WTC11 (cell line): ENCODE data around the gene CNOT9.
"Not testable (repeated sequence)": the region's sequence is repeated elsewhere in the genome, so short reads cannot be mapped to it uniquely, and the experiment has no call there.

ENCODE experiments used
- ATF1 ChIP-seq: sonication (generic); formaldehyde crosslinking; IDR thresholded peaks from 2 replicates; pipeline ENCODE4 v1.8.1; 2023; ENCODE audit warnings: mild to moderate bottlenecking, moderate library complexity, missing genetic modification reagents
- ATF3 ChIP-seq: sonication (generic); formaldehyde crosslinking; conservative IDR thresholded peaks from 2 replicates; pipeline ENCODE4 v1.8.1; 2022; ENCODE audit warnings: mild to moderate bottlenecking, missing genetic modification reagents
- FOXK1 ChIP-seq: sonication (generic); formaldehyde crosslinking; IDR thresholded peaks from 2 replicates; pipeline ENCODE4 v1.8.0; 2022; ENCODE audit warnings: mild to moderate bottlenecking, moderate library complexity, missing genetic modification reagents
- GABPB1 ChIP-seq: sonication (generic); formaldehyde crosslinking; IDR thresholded peaks from 2 replicates; pipeline ENCODE4 v1.8.1; 2023; ENCODE audit warnings: mild to moderate bottlenecking, missing genetic modification reagents
- IRF1 ChIP-seq: sonication (generic); formaldehyde crosslinking; IDR thresholded peaks from 2 replicates; pipeline ENCODE4 v1.8.0; 2023; ENCODE audit warnings: missing genetic modification reagents
- MXD4 ChIP-seq: fragments of 250-450 bp; sonication (Bioruptor Pico); IDR thresholded peaks from 2 replicates; pipeline ENCODE4 v1.8.0; 2021; ENCODE audit warnings: mild to moderate bottlenecking, moderate library complexity, borderline replicate concordance
- TEAD4 ChIP-seq: sonication (generic); formaldehyde crosslinking; IDR thresholded peaks from 2 replicates; pipeline ENCODE4 v1.8.0; 2022; ENCODE audit warnings: mild to moderate bottlenecking, missing genetic modification reagents
- ZNF263 ChIP-seq: sonication (generic); formaldehyde crosslinking; IDR thresholded peaks from 2 replicates; pipeline ENCODE4 v1.8.1; 2022; ENCODE audit warnings: low read depth, mild to moderate bottlenecking, moderate library complexity, missing genetic modification reagents
- TF ChIP-seq, protein P1 (sequence below): sonication (generic); formaldehyde crosslinking; IDR thresholded peaks from 2 replicates; pipeline ENCODE4 v1.8.0; 2022; ENCODE audit warnings: mild to moderate bottlenecking, missing genetic modification reagents
- TF ChIP-seq, protein P2 (sequence below): fragments of 200-600 bp; IDR thresholded peaks from 2 replicates; pipeline ENCODE4 v1.8.0; 2022; ENCODE audit warnings: antibody characterized with exemption
- TF ChIP-seq, protein P3 (sequence below): sonication (generic); formaldehyde crosslinking; IDR thresholded peaks from 2 replicates; pipeline ENCODE4 v1.8.1; 2023; ENCODE audit warnings: mild to moderate bottlenecking, missing genetic modification reagents, borderline replicate concordance

- TF ChIP-seq ATF3; ZNF263; GABPB1 (CRISPR knock-in tag); IRF1 (CRISPR knock-in tag); MXD4 (CRISPR knock-in tag); ATF1 (CRISPR knock-in tag); TEAD4 (CRISPR knock-in tag); FOXK1 (CRISPR knock-in tag): not testable (repeated sequence)
- TF ChIP-seq, protein P1, sequence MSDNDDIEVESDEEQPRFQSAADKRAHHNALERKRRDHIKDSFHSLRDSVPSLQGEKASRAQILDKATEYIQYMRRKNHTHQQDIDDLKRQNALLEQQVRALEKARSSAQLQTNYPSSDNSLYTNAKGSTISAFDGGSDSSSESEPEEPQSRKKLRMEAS = not testable (repeated sequence)
- TF ChIP-seq, protein P2, sequence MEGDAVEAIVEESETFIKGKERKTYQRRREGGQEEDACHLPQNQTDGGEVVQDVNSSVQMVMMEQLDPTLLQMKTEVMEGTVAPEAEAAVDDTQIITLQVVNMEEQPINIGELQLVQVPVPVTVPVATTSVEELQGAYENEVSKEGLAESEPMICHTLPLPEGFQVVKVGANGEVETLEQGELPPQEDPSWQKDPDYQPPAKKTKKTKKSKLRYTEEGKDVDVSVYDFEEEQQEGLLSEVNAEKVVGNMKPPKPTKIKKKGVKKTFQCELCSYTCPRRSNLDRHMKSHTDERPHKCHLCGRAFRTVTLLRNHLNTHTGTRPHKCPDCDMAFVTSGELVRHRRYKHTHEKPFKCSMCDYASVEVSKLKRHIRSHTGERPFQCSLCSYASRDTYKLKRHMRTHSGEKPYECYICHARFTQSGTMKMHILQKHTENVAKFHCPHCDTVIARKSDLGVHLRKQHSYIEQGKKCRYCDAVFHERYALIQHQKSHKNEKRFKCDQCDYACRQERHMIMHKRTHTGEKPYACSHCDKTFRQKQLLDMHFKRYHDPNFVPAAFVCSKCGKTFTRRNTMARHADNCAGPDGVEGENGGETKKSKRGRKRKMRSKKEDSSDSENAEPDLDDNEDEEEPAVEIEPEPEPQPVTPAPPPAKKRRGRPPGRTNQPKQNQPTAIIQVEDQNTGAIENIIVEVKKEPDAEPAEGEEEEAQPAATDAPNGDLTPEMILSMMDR = not testable (repeated sequence)
- TF ChIP-seq, protein P3, sequence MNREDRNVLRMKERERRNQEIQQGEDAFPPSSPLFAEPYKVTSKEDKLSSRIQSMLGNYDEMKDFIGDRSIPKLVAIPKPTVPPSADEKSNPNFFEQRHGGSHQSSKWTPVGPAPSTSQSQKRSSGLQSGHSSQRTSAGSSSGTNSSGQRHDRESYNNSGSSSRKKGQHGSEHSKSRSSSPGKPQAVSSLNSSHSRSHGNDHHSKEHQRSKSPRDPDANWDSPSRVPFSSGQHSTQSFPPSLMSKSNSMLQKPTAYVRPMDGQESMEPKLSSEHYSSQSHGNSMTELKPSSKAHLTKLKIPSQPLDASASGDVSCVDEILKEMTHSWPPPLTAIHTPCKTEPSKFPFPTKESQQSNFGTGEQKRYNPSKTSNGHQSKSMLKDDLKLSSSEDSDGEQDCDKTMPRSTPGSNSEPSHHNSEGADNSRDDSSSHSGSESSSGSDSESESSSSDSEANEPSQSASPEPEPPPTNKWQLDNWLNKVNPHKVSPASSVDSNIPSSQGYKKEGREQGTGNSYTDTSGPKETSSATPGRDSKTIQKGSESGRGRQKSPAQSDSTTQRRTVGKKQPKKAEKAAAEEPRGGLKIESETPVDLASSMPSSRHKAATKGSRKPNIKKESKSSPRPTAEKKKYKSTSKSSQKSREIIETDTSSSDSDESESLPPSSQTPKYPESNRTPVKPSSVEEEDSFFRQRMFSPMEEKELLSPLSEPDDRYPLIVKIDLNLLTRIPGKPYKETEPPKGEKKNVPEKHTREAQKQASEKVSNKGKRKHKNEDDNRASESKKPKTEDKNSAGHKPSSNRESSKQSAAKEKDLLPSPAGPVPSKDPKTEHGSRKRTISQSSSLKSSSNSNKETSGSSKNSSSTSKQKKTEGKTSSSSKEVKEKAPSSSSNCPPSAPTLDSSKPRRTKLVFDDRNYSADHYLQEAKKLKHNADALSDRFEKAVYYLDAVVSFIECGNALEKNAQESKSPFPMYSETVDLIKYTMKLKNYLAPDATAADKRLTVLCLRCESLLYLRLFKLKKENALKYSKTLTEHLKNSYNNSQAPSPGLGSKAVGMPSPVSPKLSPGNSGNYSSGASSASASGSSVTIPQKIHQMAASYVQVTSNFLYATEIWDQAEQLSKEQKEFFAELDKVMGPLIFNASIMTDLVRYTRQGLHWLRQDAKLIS (CRISPR knock-in tag) = not testable (repeated sequence)
Observed at GRCh38 chr2:218554225-218554624, 14.4 kb upstream of the CNOT9 start.
